Measurements from ENCODE around the gene ATL1. TPM values are rescaled to one million over a fixed set of nuclear protein-coding genes. Genes with fewer than 3 reads are reported as not detected.
A peak's percentile ranks its signal among the peaks of the same experiment; 100 is the strongest.
"Not testable (repeated sequence)": the region's sequence is repeated elsewhere in the genome, so short reads cannot be mapped to it uniquely, and the experiment has no call there.

Gene ATL1
- total and polyA plus RNA-seq, 7 experiments from 2014 or later: 1.4 to 4.2 (median 3.8) TPM

DNA sequence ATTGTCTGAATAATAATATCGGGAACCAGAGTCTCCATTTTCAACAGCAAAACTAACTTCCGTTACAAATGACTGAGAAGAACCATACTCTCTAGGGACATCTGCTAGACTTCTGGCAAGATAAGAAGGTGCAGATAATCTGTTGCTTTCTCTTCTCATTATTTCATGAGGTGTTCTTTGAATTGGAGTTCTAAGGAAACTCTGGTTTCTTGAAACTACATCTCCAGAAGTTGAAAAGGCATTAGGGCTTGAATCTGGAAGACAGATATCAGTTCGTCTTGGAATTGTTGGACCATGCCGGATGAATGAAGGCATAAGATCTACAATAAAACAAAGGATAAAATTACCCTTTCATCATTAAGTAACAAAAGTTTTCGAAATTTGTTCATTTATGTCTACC is 105.4 kb downstream of the ATL1 start:
- Mint-ChIP-seq H3K36me3 (peaks cover 7 to 27% (median 16%) of the 10 kb centered on the region in 5 donors), H3K4me1 (peaks cover 11 to 25% (median 20%) of the 10 kb centered on the region in 7 donors)
- H3K27me3 Mint-ChIP-seq; H3K9me3 ChIP-seq (ENCODE audit: control insufficient read depth in 2 of 3, low read length in 3 of 3); ATAC-seq; H3K27ac Mint-ChIP-seq; H3K27me3 ChIP-seq (ENCODE audit: control insufficient read depth in 2 of 2, insufficient read depth in 2 of 2, low read length in 2 of 2); H3K4me3 Mint-ChIP-seq; CTCF ChIA-PET; H3K4me3 ChIP-seq (ENCODE audit: low read length); H3K36me3 ChIP-seq (ENCODE audit: control insufficient read depth in 2 of 3, insufficient read depth in 3 of 3, low read length in 3 of 3); POLR2A ChIA-PET; H3K9me3 Mint-ChIP-seq; DNase-seq; H3K4me1 ChIP-seq (ENCODE audit: control insufficient read depth in 2 of 2, insufficient read depth in 2 of 2, low read length in 2 of 2); H3K27ac ChIP-seq (ENCODE audit: low read depth, low read length): not testable (repeated sequence)
- intact Hi-C loops (cut with micrococcal nuclease): loop anchor here (5.0 kb wide), 5 partner anchors 62 to 353 kb away; partner anchors contain the start of genes DMAC2L (in 1 of the 2), L2HGDH (in 1 of the 2) and MAP4K5 (in 1 of the 2)

GRCh38 chr14:50666772-50667683 is 107.1 kb downstream of the ATL1 start:
- ATAC-seq (peak; percentile 69), DNase-seq (peak in 7 of 9 donors; percentile 53 to 71 (median 67))
- peaks cover 0 to 7% (median 0%) of the 10 kb centered on the region in 5 donors for H3K27me3 Mint-ChIP-seq
- H3K36me3 Mint-ChIP-seq: peaks cover 6 to 15% (median 7%) of the 10 kb centered on the region in 5 donors
- H3K27ac Mint-ChIP-seq: peak overlapping the region in 6 of 9 donors; percentile 54 to 94 (median 88)
- H3K4me1 Mint-ChIP-seq: peaks cover 11 to 23% (median 20%) of the 10 kb centered on the region in 7 donors
- H3K4me3 Mint-ChIP-seq: peak overlapping the region in 2 of 10 donors; percentile 92 to 95
- H3K9me3 Mint-ChIP-seq: no peaks in the 10 kb centered on the region
- peak overlapping the region; percentile 84 for H3K4me3 ChIP-seq (ENCODE audit: low read length)
- CTCF ChIA-PET: no interaction called here
- H3K27ac ChIP-seq (ENCODE audit: low read depth, low read length): peak overlapping the region; percentile 65
- POLR2A ChIA-PET: interaction anchor here (0.7 kb wide), 1 partner anchor 9 kb away, joined by 4 read pairs; no protein-coding TSS in a partner anchor
- H3K9me3 ChIP-seq (ENCODE audit: control insufficient read depth in 2 of 3, low read length in 3 of 3): no peaks in the 10 kb centered on the region
- no peaks in the 10 kb centered on the region for H3K36me3 ChIP-seq (ENCODE audit: control insufficient read depth in 2 of 3, insufficient read depth in 3 of 3, low read length in 3 of 3)
- H3K27me3 ChIP-seq (ENCODE audit: control insufficient read depth in 2 of 2, insufficient read depth in 2 of 2, low read length in 2 of 2): no peaks in the 10 kb centered on the region
- intact Hi-C loops (cut with micrococcal nuclease): loop anchor here (5.0 kb wide), 5 partner anchors 60 to 355 kb away; partner anchors contain the start of genes DMAC2L (in 1 of the 2), L2HGDH (in 1 of the 2) and MAP4K5 (in 1 of the 2)
- H3K4me1 ChIP-seq (ENCODE audit: control insufficient read depth in 2 of 2, insufficient read depth in 2 of 2, low read length in 2 of 2): peaks cover 0 to 10% of the 10 kb centered on the region in 2 donors

DNA sequence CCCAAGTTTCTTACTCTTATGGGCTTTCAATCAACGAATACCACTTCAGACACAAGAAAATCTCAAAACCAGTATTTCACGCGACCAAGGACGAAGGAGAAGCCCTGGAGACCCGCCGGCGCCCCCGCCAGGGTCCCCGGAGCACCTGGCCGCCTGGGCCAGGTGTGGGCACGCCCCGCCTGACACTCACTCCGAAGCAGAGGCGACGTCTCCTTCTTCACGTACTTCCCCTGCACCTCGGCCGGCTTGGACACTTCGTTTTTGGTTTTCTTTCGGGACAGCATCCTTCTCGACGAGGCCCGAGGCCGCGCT is 107.7 kb downstream of the ATL1 start:
- Histone ChIP-seq H3K27me3 (ENCODE audit: control insufficient read depth in 2 of 2, insufficient read depth in 2 of 2, low read length in 2 of 2) (no peaks in the 10 kb centered on the region), H3K4me3 (ENCODE audit: low read length) (peak overlapping the region; percentile 84), H3K36me3 (ENCODE audit: control insufficient read depth in 2 of 3, insufficient read depth in 3 of 3, low read length in 3 of 3) (no peaks in the 10 kb centered on the region), H3K9me3 (ENCODE audit: control insufficient read depth in 2 of 3, low read length in 3 of 3) (no peaks in the 10 kb centered on the region), H3K27ac (ENCODE audit: low read depth, low read length) (peak overlapping the region; percentile 65), H3K4me1 (ENCODE audit: control insufficient read depth in 2 of 2, insufficient read depth in 2 of 2, low read length in 2 of 2) (peaks cover 0 to 10% of the 10 kb centered on the region in 2 donors)
- intact Hi-C loops (cut with micrococcal nuclease): loop anchor here (5.0 kb wide), 5 partner anchors 60 to 355 kb away; partner anchors contain the start of genes DMAC2L (in 1 of the 2), L2HGDH (in 1 of the 2) and MAP4K5 (in 1 of the 2)
- ATAC-seq (peak; percentile 61), DNase-seq (peak in 5 of 9 donors; percentile 20 to 39 (median 36))
- no peaks in the 10 kb centered on the region for H3K9me3 Mint-ChIP-seq
- CTCF ChIA-PET: no interaction called here
- peaks cover 6 to 15% (median 7%) of the 10 kb centered on the region in 5 donors for H3K36me3 Mint-ChIP-seq
- H3K27me3 Mint-ChIP-seq: peaks cover 0 to 7% (median 0%) of the 10 kb centered on the region in 5 donors
- peak overlapping the region in 6 of 9 donors; percentile 54 to 94 (median 88) for H3K27ac Mint-ChIP-seq
- peaks cover 11 to 23% (median 20%) of the 10 kb centered on the region in 7 donors for H3K4me1 Mint-ChIP-seq
- POLR2A ChIA-PET: no interaction called here
- peak overlapping the region in 2 of 10 donors; percentile 92 to 95 for H3K4me3 Mint-ChIP-seq

DNA sequence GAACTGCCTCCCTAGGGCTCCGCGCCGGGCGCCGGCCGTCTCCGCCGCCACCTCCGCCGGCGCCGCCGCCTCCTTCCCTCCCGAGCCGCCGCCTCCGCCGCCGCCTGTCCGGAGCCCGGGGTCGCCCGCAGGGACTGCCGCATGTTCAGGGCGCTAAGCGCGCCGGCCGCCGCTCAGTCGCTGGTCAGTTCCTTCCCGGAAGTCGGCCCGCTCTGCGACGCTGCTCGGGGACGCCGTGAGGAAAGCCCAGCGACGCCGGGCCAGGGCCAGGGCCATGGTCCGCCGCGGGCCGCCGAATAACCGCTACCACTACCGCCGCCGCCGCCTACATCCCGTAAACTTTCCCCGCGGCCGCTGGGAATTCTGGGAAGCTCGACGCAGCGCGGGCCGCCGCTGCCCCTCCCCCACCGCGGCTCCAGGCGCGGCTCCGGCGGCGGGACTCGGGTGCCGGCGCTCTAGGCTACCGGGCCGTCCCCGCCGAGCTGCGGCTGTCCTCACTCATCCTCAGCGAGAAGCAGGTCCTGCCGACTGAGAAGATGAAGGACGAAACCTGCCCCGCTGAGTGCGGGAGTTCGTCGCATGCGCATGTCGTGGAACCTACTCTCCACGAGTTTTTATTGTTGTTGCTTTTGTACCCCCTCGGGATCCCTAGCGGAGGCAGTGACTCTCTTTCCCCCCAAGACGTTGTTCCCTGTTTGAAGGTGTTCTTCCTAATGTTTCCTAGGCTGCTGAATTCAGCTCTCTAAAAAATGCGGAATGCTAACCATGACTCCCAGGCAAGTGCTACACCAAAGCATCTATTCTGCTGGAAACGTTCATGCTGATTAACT is 108.3 kb downstream of the ATL1 start, which contains the start of gene SAV1:
SAV1 (minus strand) TSS at position 311 of the 830 bp plus-strand sequence. CDS start 339 bp downstream, outside the sequence.
- H3K27me3 ChIP-seq (ENCODE audit: control insufficient read depth in 2 of 2, insufficient read depth in 2 of 2, low read length in 2 of 2): no peaks in the 10 kb centered on the region
- ATAC-seq: peak; percentile 59
- POLR2A ChIA-PET: interaction anchor here (0.6 kb wide), 1 partner anchor 49 kb away, joined by 3 read pairs; no protein-coding TSS in a partner anchor
- peaks cover 4 to 11% (median 6%) of the 10 kb centered on the region in 5 donors for H3K36me3 Mint-ChIP-seq
- intact Hi-C loops (cut with micrococcal nuclease): loop anchor here (1.0 to 5.0 kb wide), 8 partner anchors 47 to 1323 kb away; partner anchors contain the start of genes DMAC2L (in 1 of the 2), L2HGDH (in 1 of the 2) and MAP4K5 (in 1 of the 2)
- no peaks in the 10 kb centered on the region for H3K9me3 ChIP-seq (ENCODE audit: control insufficient read depth in 2 of 3, low read length in 3 of 3)
- H3K36me3 ChIP-seq (ENCODE audit: control insufficient read depth in 2 of 3, insufficient read depth in 3 of 3, low read length in 3 of 3): no peaks in the 10 kb centered on the region
- DNase-seq: peak; percentile 18 to 65 (median 35)
- H3K27ac Mint-ChIP-seq: peak within 1 kb of the TSS in 6 of 9 donors; percentile 54 to 94 (median 88)
- no peaks in the 10 kb centered on the region for H3K9me3 Mint-ChIP-seq
- H3K27ac ChIP-seq (ENCODE audit: low read depth, low read length): peak within 1 kb of the TSS; percentile 65
- H3K4me3 Mint-ChIP-seq: peak within 1 kb of the TSS in 2 of 10 donors; percentile 92 to 95
- H3K4me1 ChIP-seq (ENCODE audit: control insufficient read depth in 2 of 2, insufficient read depth in 2 of 2, low read length in 2 of 2): peaks cover 0 to 10% of the 10 kb centered on the region in 2 donors
- H3K27me3 Mint-ChIP-seq: peaks cover 0 to 7% (median 0%) of the 10 kb centered on the region in 5 donors
- peaks cover 11 to 23% (median 20%) of the 10 kb centered on the region in 7 donors for H3K4me1 Mint-ChIP-seq
- peak within 1 kb of the TSS; percentile 84 for H3K4me3 ChIP-seq (ENCODE audit: low read length)
- CTCF ChIA-PET: no interaction called here

DNA sequence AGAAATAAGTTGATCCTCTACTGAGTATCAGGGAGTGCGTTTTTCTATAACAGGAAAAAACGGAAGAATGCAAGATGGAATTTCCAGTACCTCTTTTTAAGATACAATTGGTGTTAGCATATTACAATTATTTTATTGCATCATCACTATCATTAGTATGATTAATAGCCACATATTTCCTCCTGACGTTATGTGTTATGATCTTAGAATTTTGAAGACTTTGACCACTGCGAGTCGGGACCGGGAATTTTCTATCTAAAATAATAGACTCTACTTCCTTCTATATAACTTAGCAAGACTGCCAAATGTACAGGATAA is 108.8 kb downstream of the ATL1 start:
- intact Hi-C loops (cut with micrococcal nuclease): loop anchor here (1.0 to 5.0 kb wide), 8 partner anchors 46 to 1322 kb away; partner anchors contain the start of genes DMAC2L (in 1 of the 2), L2HGDH (in 1 of the 2) and MAP4K5 (in 1 of the 2)
- no peak overlapping the region for H3K27ac ChIP-seq (ENCODE audit: low read depth, low read length)
- H3K4me1 ChIP-seq (ENCODE audit: control insufficient read depth in 2 of 2, insufficient read depth in 2 of 2, low read length in 2 of 2): peaks cover 0 to 10% of the 10 kb centered on the region in 2 donors
- no peak for DNase-seq
- Mint-ChIP-seq H3K9me3 (no peaks in the 10 kb centered on the region), H3K4me3 (no peak overlapping the region), H3K36me3 (peaks cover 2 to 7% (median 3%) of the 10 kb centered on the region in 5 donors), H3K27me3 (peaks cover 0 to 7% (median 0%) of the 10 kb centered on the region in 5 donors), H3K4me1 (peaks cover 10 to 19% (median 16%) of the 10 kb centered on the region in 7 donors), H3K27ac (no peak overlapping the region)
- H3K36me3 ChIP-seq (ENCODE audit: control insufficient read depth in 2 of 3, insufficient read depth in 3 of 3, low read length in 3 of 3): no peaks in the 10 kb centered on the region
- no peak for ATAC-seq
- ChIA-PET POLR2A (interaction anchor here (0.6 kb wide), 1 partner anchor 50 kb away, joined by 3 read pairs; no protein-coding TSS in a partner anchor), CTCF (no interaction called here)
- H3K27me3 ChIP-seq (ENCODE audit: control insufficient read depth in 2 of 2, insufficient read depth in 2 of 2, low read length in 2 of 2): no peaks in the 10 kb centered on the region
- H3K9me3 ChIP-seq (ENCODE audit: control insufficient read depth in 2 of 3, low read length in 3 of 3): no peaks in the 10 kb centered on the region
- peak overlapping the region; percentile 84 for H3K4me3 ChIP-seq (ENCODE audit: low read length)

Measured in naive thymus-derived CD4-positive, alpha-beta T cell (primary cell).